PFSK-1 (cell line): ENCODE results near the gene VWA1.

ENCODE experiments used
- FOXP2 ChIP-seq: optimal IDR thresholded peaks from 2 replicates; pipeline ENCODE3; 2011; ENCODE audit warnings: borderline replicate concordance, control low read depth, inconsistent platforms; ENCODE audit not compliant: insufficient read depth; ENCODE audit errors: extremely low read length, extremely low read depth
- POLR2AphosphoS5 ChIP-seq: IDR thresholded peaks from 2 replicates; pipeline ENCODE4 v1.6.1; 2012; ENCODE audit warnings: low read depth, mild to moderate bottlenecking, control low read depth, low read length, moderate library complexity
- SIN3A ChIP-seq: IDR thresholded peaks from 2 replicates; pipeline ENCODE4 v1.6.1; 2012; ENCODE audit warnings: mild to moderate bottlenecking, low read length, moderate library complexity, borderline replicate concordance; ENCODE audit not compliant: insufficient read depth
- TAF1 ChIP-seq: IDR thresholded peaks from 2 replicates; pipeline ENCODE4 v1.6.1; 2012; ENCODE audit warnings: low read length, control low read depth, borderline replicate concordance; ENCODE audit not compliant: insufficient read depth
- TF ChIP-seq, protein P1 (sequence below), 2 experiments: IDR thresholded peaks; 2 replicates each; pipeline versions ENCODE4 v1.6.1 to v1.8.0; 2011 to 2012; ENCODE audit warnings: low read depth in 2 of 2, low read length in 2 of 2, control low read depth in 1 of 2, inconsistent platforms in 1 of 2, mild to moderate bottlenecking in 1 of 2, moderate library complexity in 1 of 2; ENCODE audit not compliant: insufficient read depth in 1 of 2

VWA1 gene

GRCh38 chr1:1424707-1425106 is 10.8 kb upstream of the VWA1 start:
- TF ChIP-seq FOXP2 (no peak), TAF1 (no peak), SIN3A (no peak), POLR2AphosphoS5 (no peak)
- TF ChIP-seq, protein P1, sequence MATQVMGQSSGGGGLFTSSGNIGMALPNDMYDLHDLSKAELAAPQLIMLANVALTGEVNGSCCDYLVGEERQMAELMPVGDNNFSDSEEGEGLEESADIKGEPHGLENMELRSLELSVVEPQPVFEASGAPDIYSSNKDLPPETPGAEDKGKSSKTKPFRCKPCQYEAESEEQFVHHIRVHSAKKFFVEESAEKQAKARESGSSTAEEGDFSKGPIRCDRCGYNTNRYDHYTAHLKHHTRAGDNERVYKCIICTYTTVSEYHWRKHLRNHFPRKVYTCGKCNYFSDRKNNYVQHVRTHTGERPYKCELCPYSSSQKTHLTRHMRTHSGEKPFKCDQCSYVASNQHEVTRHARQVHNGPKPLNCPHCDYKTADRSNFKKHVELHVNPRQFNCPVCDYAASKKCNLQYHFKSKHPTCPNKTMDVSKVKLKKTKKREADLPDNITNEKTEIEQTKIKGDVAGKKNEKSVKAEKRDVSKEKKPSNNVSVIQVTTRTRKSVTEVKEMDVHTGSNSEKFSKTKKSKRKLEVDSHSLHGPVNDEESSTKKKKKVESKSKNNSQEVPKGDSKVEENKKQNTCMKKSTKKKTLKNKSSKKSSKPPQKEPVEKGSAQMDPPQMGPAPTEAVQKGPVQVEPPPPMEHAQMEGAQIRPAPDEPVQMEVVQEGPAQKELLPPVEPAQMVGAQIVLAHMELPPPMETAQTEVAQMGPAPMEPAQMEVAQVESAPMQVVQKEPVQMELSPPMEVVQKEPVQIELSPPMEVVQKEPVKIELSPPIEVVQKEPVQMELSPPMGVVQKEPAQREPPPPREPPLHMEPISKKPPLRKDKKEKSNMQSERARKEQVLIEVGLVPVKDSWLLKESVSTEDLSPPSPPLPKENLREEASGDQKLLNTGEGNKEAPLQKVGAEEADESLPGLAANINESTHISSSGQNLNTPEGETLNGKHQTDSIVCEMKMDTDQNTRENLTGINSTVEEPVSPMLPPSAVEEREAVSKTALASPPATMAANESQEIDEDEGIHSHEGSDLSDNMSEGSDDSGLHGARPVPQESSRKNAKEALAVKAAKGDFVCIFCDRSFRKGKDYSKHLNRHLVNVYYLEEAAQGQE (IDR thresholded peaks at IDR 0.05; ENCODE audit: insufficient read depth in 1 of 2, low read depth in 2 of 2, low read length in 2 of 2): no peak

DNA sequence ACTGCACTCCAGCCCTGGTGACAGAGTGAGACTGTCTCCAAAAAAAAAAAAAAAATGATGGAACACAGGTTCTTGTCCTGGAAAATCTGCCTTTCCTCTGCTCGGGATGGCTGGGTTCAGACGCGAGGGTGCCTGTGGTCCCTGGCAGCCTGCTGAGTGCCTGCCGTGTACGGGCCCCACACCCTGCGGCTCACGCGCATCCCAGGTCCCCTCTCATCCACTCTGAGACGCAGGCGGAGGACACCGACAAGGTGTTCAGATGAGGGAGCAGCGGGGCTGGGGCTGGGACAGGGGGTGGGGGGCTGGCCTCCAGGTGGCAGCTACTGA is 10.1 kb upstream of the VWA1 start:
- TF ChIP-seq TAF1 (no peak), FOXP2 (no peak)

- TF ChIP-seq, protein P1 (IDR thresholded peaks at IDR 0.05; ENCODE audit: insufficient read depth in 1 of 2, low read depth in 2 of 2, low read length in 2 of 2): no peak
- TF ChIP-seq POLR2AphosphoS5: no peak
Observed at GRCh38 chr1:1425753-1426495, 9.6 kb upstream of the VWA1 start.

DNA sequence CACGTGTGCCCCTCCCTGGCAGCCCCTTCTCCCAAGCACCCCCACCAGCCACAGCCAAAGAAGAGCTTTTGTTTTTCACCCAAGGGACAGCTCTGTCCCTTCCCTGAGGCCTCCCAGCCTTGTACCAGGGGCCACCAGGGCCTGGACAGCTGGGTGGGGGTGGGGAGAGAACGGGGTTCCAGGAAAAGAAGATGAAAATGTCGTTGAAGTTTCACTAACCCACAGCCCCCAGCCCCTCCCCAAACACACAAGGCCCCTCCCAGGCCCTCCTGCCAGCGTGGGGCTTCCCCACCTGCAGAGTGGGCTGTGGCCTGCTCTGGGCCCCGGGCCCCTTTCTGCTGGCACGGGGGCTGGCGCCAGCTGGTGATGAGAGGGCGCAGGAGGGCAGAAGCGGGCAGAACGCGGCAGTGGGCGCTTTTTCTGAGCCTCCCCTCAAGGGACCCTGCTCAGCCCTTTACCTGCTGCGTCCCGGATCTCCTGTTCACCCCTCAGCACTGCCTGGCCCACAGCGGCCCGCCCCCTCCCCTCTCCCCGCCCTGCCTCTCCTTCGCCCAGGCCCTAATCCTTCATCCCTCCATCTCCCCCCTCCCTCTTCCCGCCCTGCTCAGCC is 8.9 kb upstream of the VWA1 start:
- TF ChIP-seq POLR2AphosphoS5: no peak

- no peak for TF ChIP-seq FOXP2
- no peak for TF ChIP-seq SIN3A
- TF ChIP-seq, protein P1 (IDR thresholded peaks at IDR 0.05; ENCODE audit: insufficient read depth in 1 of 2, low read depth in 2 of 2, low read length in 2 of 2): no peak
- no peak for TF ChIP-seq TAF1
- no peak for TF ChIP-seq POLR2AphosphoS5
Observed at GRCh38 chr1:1427106-1427819, 8.2 kb upstream of the VWA1 start.

DNA sequence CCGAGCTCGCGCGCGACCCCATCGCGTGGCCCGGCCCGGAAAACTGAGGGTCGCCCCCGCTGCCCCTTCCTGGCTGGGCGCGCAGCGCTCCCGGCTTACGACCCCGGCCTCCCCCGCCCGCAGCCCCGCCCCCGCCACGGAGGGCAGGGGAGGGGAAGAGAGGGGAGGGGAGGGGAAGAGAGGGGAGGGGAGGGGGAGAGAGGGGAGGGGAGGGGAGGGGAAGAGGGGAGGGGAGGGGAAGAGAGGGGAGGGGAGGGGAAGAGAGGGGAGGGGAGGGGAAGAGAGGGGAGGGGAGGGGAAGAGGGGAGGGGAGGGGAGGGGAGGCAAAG is 7.7 kb upstream of the VWA1 start:
- TF ChIP-seq TAF1 (no peak), FOXP2 (no peak), SIN3A (no peak), POLR2AphosphoS5 (no peak)
- TF ChIP-seq, protein P1 (IDR thresholded peaks at IDR 0.05; ENCODE audit: insufficient read depth in 1 of 2, low read depth in 2 of 2, low read length in 2 of 2): no peak
